HG02885 (cell line): Measurements from ENCODE around the gene AK5.
A peak's percentile ranks its signal among the peaks of the same experiment; 100 is the strongest.

Experiments
- ATAC-seq: cut with Tn5 transposase; IDR thresholded peaks from one replicate; pipeline ENCODE4 v1.9.1; 2021; ENCODE audit warnings: mild to moderate bottlenecking; ENCODE audit not compliant: unreplicated experiment, poor library complexity

AK5 gene, protein sequence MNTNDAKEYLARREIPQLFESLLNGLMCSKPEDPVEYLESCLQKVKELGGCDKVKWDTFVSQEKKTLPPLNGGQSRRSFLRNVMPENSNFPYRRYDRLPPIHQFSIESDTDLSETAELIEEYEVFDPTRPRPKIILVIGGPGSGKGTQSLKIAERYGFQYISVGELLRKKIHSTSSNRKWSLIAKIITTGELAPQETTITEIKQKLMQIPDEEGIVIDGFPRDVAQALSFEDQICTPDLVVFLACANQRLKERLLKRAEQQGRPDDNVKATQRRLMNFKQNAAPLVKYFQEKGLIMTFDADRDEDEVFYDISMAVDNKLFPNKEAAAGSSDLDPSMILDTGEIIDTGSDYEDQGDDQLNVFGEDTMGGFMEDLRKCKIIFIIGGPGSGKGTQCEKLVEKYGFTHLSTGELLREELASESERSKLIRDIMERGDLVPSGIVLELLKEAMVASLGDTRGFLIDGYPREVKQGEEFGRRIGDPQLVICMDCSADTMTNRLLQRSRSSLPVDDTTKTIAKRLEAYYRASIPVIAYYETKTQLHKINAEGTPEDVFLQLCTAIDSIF

GRCh38 chr1:77281491-77282186 lies at the start of gene AK5:
TSS of gene AK5 (plus strand) at chr1:77282019. CDS start at chr1:77282314, 295 bp downstream.
- ATAC-seq, result peak; percentile 64

GRCh38 chr1:77232829-77233228 lies 49.0 kb upstream of the AK5 start:
- ATAC-seq, result no peak

- no peak for ATAC-seq
These were observed 47.7 kb upstream of the AK5 start for GRCh38 chr1:77234096-77234495.

GRCh38 chr1:77234943-77235342 lies 46.9 kb upstream of the AK5 start:
- ATAC-seq, result no peak

GRCh38 chr1:77238462-77238861 lies 43.4 kb upstream of the AK5 start:
- ATAC-seq, result no peak

DNA sequence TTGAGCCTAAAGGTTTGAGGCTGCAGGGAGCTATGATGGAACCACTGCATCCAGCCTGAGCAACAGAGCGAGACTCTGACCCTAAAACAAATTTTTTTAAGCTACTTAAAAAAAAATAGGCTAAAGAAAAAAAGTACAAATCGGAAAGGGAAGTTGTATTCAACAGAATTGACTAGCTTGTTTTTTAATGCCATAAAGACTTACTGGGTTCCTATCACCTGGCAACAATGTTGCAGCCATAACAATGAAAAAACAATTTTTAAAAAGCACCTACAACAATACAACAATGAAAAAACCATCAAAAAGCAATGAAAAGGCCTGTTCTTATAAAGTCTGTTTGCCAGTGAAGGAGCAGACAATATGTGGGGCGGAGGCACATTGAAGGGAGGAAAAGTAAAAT lies 42.5 kb upstream of the AK5 start:
- ATAC-seq, result no peak

GRCh38 chr1:77245830-77246229 lies 36.0 kb upstream of the AK5 start:
- no peak for ATAC-seq

- ATAC-seq, result no peak
These were observed 31.7 kb upstream of the AK5 start for GRCh38 chr1:77250126-77250525.

- ATAC-seq, result no peak
These were observed 28.6 kb upstream of the AK5 start for GRCh38 chr1:77253211-77253610.

- ATAC-seq, result no peak
These were observed 18.1 kb upstream of the AK5 start for GRCh38 chr1:77263708-77264107.

GRCh38 chr1:77265180-77265579 lies 16.6 kb upstream of the AK5 start:
- ATAC-seq, result no peak

- ATAC-seq, result no peak
These were observed 14.8 kb upstream of the AK5 start for GRCh38 chr1:77267035-77267434.

GRCh38 chr1:77271852-77272580 lies 9.8 kb upstream of the AK5 start:
- ATAC-seq, result no peak

DNA sequence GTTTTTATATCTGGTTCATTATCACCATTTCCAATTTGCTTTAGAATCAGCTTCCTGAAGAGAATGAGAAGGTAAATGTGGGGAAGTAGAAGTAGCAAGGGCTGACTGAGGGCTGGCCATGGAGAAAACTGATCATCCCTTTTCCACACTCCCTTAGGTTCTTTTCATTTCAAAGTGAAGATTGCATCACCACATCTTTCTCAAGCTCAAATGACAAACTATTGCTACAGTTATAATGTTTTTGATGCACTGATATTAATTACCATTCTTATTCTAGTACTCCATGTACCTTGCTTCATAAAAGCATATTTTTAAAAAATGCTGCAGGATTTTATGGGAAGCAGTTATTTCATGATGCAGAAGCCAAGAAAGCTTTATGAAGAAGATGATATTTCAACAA lies 7.9 kb upstream of the AK5 start:
- ATAC-seq, result no peak

DNA sequence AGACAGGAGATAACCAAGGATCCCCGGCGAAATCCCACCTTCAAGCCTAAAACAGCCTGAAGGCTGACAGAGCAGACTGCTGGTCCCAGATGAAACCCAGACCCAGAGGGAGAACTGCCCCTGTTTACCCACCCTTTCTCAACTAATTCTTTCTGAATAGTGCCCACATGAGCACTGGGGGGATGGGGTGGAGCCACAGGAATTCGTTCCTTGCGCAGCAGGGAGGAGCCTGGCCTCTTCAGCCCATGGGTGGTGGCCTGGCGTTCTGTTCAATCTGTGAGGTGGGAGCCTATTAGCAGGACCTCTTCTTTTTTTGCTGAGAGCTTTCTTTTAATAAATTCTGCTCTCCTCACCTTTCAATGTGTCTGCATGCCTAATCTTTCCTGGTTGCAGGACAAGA lies 6.6 kb upstream of the AK5 start:
- no peak for ATAC-seq

GRCh38 chr1:77276941-77277340 lies 4.9 kb upstream of the AK5 start:
- ATAC-seq, result no peak

DNA sequence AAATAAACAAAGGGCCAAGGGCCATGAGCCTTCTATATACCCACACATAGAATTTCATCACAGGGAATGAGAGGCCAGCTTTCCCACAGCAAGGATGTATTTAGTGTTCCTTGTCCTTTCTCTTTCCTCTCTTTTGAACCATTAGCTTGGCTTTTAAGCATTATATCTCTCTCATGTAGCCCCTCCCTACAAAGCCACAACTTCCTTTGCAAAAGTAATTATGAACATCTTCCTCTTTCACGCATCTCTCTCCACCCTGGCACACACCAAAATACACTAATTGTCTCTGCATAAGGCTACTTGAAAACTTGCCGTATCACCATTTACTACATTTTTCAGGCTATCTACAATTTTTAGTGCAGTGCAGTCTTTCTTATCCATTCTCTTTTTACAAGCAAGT lies 1.9 kb upstream of the AK5 start:
- ATAC-seq, result no peak

DNA sequence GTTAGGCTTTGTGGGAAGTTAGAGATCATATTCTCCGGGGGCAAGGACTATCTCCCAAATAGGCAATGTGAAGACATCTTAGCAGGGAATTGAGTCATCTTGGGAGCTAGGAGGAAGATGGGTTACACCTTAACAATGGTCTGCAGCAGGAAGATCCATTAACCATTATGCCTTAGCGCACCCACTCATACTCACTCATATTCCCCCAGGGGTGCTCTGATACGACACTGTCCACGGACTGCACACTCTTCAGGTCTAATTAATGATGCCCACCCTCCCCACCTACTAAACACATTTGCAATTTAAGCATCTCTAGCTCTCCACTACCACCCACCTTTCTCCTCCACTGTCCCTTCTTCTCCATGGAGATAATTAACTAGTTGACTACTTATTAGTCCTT lies 857 bp upstream of the AK5 start:
- ATAC-seq, result no peak

DNA sequence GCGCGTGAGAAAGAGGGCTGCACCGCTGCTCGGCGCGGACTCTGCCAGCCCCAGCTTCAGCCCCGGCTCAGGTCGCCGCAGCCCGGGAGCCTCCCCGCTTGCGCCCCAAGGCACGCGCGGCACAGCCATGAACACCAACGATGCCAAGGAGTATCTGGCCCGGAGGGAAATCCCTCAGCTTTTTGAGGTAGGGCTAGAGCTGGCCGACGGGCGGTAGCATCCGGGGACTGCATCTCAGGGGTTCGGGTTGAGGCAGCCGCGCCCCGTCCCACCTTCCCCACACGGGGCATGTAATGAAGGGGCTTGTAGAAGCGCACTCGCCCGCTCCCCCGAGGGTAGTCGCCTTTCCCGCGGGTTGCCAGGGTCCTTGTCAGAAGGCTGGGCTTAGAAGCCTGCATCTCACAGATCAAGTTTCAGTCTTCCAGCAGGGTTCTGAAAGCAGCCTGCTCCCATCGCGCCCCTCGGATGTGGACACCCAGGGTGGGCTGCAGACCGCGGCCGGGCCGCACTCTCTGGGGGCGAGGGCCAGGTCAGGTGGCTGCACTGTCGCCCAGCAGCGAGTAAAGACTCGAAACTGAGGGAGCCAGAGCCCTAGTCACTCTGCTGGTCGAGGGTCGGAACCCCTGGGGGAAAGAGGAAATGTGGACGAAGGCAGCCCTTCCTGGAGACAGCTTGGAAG lies 507 bp downstream of the AK5 start:
- ATAC-seq, result peak; percentile 48

DNA sequence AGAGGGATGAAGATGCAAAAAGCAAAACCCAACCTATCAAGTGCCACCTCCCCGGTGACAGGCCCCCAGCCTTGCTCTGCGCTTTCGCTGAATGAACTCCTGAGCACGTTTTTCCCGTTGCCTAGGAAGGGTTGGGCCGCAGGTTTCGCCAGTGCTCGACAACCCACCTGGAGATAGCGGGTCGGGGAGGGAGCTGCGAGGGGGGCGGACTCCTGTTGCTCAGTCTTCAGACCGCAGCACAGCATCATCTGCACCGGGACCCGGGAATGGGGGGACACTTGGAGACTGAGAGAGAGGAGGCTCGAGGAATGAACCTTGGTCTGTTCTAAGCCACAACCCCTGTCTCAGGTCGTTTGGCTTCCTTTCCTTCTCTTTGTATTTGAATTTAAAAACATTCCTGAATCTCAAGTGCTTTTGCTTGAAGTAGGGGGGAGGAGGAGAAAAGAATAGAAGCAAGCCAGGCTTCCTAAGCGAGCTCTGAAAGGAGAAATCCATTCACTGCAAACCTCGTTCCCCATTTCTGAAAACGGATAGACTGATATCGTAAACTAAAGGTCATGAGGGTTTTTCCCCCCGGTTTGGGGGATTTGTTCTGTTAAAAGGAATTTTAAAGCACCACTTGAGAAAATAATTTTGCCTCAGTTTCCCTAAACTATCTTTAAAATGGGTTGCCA lies 1.2 kb downstream of the AK5 start:
- ATAC-seq, result no peak
